Fibroblast of skin of left biceps (primary cell): ENCODE measurements around the gene ALMS1.
A peak's percentile ranks its signal among the peaks of the same experiment; 100 is the strongest.
"Not testable (repeated sequence)": the region's sequence is repeated elsewhere in the genome, so short reads cannot be mapped to it uniquely, and the experiment has no call there.

ENCODE experiments used
- DNase-seq, 2 experiments: peaks; one replicate each; pipeline ENCODE4 v3.0.0-alpha.2; 2013; ENCODE audit warnings: low read depth in 2 of 2

Gene ALMS1

GRCh38 chr2:73385504-73386341 lies at the start of gene ALMS1:
ALMS1 (plus strand) TSS chr2:73385836; CDS start chr2:73385869, 33 bp downstream.
- peak; percentile 70 to 71 for DNase-seq

- no peak for DNase-seq
Measured at GRCh38 chr2:73337828-73338227, 47.8 kb upstream of the ALMS1 start.

- DNase-seq, result no peak
Measured at GRCh38 chr2:73339201-73339600, 46.4 kb upstream of the ALMS1 start.

- DNase-seq, result no peak
Measured at GRCh38 chr2:73341039-73341438, 44.6 kb upstream of the ALMS1 start.

GRCh38 chr2:73343992-73344391 lies 41.6 kb upstream of the ALMS1 start:
- DNase-seq, result no peak

- DNase-seq, result not testable (repeated sequence)
Measured at GRCh38 chr2:73344747-73345146, 40.9 kb upstream of the ALMS1 start.

GRCh38 chr2:73350035-73350691 lies 35.5 kb upstream of the ALMS1 start:
- DNase-seq, result no peak

- DNase-seq, result no peak
Measured at GRCh38 chr2:73356097-73356496, 29.5 kb upstream of the ALMS1 start.

- no peak for DNase-seq
Measured at GRCh38 chr2:73359915-73360697, 25.5 kb upstream of the ALMS1 start.

GRCh38 chr2:73366060-73366459 lies 19.6 kb upstream of the ALMS1 start:
- DNase-seq, result no peak

GRCh38 chr2:73368781-73369180 lies 16.9 kb upstream of the ALMS1 start:
- no peak for DNase-seq

- no peak for DNase-seq
Measured at GRCh38 chr2:73370348-73370747, 15.3 kb upstream of the ALMS1 start.

- DNase-seq, result no peak
Measured at GRCh38 chr2:73373344-73373743, 12.3 kb upstream of the ALMS1 start.

GRCh38 chr2:73374269-73374668 lies 11.4 kb upstream of the ALMS1 start:
- no peak for DNase-seq

- DNase-seq, result no peak
Measured at GRCh38 chr2:73376681-73377080, 9.0 kb upstream of the ALMS1 start.

- DNase-seq, result no peak
Measured at GRCh38 chr2:73383036-73383435, 2.6 kb upstream of the ALMS1 start.

GRCh38 chr2:73385123-73385503 lies 523 bp upstream of the ALMS1 start:
- DNase-seq, result no peak

- no peak for DNase-seq
Measured at GRCh38 chr2:73386342-73386868, 769 bp downstream of the ALMS1 start.

- DNase-seq, result no peak
Measured at GRCh38 chr2:73386894-73387636, 1.4 kb downstream of the ALMS1 start.

- no peak for DNase-seq
Measured at GRCh38 chr2:73402386-73403103, 16.9 kb downstream of the ALMS1 start.

GRCh38 chr2:73403237-73403636 lies 17.6 kb downstream of the ALMS1 start:
- no peak for DNase-seq
